Astrocyte (in vitro differentiated cells and primary cell): ENCODE measurements around the gene OR51E2.

ENCODE experiments used
- EZH2 ChIP-seq: IDR thresholded peaks from 2 replicates; pipeline ENCODE4 v1.6.1; 2012; ENCODE audit warnings: mild to moderate bottlenecking, low read length, inconsistent platforms; ENCODE audit not compliant: insufficient read depth
- TF ChIP-seq, protein P1 (sequence below): IDR thresholded peaks from 2 replicates; pipeline ENCODE4 v1.5.1; 2011; ENCODE audit warnings: low read depth, mild to moderate bottlenecking, inconsistent platforms, low read length, moderate library complexity; ENCODE audit not compliant: insufficient read depth

- TF ChIP-seq, protein P1, sequence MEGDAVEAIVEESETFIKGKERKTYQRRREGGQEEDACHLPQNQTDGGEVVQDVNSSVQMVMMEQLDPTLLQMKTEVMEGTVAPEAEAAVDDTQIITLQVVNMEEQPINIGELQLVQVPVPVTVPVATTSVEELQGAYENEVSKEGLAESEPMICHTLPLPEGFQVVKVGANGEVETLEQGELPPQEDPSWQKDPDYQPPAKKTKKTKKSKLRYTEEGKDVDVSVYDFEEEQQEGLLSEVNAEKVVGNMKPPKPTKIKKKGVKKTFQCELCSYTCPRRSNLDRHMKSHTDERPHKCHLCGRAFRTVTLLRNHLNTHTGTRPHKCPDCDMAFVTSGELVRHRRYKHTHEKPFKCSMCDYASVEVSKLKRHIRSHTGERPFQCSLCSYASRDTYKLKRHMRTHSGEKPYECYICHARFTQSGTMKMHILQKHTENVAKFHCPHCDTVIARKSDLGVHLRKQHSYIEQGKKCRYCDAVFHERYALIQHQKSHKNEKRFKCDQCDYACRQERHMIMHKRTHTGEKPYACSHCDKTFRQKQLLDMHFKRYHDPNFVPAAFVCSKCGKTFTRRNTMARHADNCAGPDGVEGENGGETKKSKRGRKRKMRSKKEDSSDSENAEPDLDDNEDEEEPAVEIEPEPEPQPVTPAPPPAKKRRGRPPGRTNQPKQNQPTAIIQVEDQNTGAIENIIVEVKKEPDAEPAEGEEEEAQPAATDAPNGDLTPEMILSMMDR, result no peak
- TF ChIP-seq EZH2, result no peak
These were observed 2.2 kb upstream of the OR51E2 start for GRCh38 chr11:4699697-4700435.
